DOHH2 (cell line): ENCODE measurements around the gene RMDN2.

Experiments
- EZH2phosphoT487 ChIP-seq: fragments of 200-600 bp; sonication (generic); IDR thresholded peaks from 2 replicates; pipeline ENCODE4 v1.6.1; 2017; ENCODE audit warnings: borderline replicate concordance, mild to moderate bottlenecking, antibody characterized with exemption, low read length, moderate library complexity, mixed read lengths
- TF ChIP-seq, protein P1 (sequence below): fragments of 200-600 bp; sonication (generic); IDR thresholded peaks from one replicate; pipeline ENCODE4 v1.5.1; 2014; ENCODE audit warnings: antibody characterized with exemption, mild to moderate bottlenecking, low read depth, low read length; ENCODE audit not compliant: poor library complexity, severe bottlenecking

DNA sequence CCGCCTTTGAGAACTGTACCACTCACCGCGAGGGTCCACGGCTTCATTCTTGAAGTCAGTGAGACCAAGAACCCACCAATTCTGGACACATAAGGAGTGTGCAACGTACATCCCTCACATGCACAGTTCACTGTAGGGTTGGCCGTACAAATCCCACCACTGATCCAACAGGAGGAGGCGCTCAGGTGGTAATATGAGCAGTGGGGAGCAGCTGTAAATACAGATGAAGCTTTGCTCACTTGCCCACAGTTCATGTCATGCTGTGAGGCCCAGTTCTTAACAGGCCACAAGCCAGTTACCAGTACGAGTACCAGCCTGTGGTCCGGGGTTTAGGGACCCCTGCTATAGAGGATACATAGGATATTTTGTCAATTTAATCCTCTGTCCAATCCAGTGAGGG, 96.5 kb downstream of the RMDN2 start:
- TF ChIP-seq, protein P1, sequence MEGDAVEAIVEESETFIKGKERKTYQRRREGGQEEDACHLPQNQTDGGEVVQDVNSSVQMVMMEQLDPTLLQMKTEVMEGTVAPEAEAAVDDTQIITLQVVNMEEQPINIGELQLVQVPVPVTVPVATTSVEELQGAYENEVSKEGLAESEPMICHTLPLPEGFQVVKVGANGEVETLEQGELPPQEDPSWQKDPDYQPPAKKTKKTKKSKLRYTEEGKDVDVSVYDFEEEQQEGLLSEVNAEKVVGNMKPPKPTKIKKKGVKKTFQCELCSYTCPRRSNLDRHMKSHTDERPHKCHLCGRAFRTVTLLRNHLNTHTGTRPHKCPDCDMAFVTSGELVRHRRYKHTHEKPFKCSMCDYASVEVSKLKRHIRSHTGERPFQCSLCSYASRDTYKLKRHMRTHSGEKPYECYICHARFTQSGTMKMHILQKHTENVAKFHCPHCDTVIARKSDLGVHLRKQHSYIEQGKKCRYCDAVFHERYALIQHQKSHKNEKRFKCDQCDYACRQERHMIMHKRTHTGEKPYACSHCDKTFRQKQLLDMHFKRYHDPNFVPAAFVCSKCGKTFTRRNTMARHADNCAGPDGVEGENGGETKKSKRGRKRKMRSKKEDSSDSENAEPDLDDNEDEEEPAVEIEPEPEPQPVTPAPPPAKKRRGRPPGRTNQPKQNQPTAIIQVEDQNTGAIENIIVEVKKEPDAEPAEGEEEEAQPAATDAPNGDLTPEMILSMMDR: no peak
- no peak for TF ChIP-seq EZH2phosphoT487
